ENCODE measurements around the gene CEACAM3.

- TF ChIP-seq CTCF (conservative IDR thresholded peaks at IDR 0.05) (no peak), EZH2 (IDR thresholded peaks at IDR 0.05; ENCODE audit: low read depth) (no peak)
Observed at GRCh38 chr19:41810301-41810700, 13.9 kb downstream of the CEACAM3 start.
